Activated CD8-positive, alpha-beta memory T cell treated with anti-CD3 and anti-CD28 coated beads, Interleukin-2, amount 50 U/mL, for 48 hours (primary cell): ENCODE results near the gene SRRM2.
A peak's percentile ranks its signal among the peaks of the same experiment; 100 is the strongest.

Source experiments
- DNase-seq: peaks from one replicate; pipeline ENCODE4 v3.0.0-alpha.2; 2020

Gene SRRM2

GRCh38 chr16:2741168-2741567, 11.3 kb upstream of the SRRM2 start:
- no peak for DNase-seq

- no peak for DNase-seq
These were observed 10.0 kb upstream of the SRRM2 start for GRCh38 chr16:2742323-2743006.

GRCh38 chr16:2743007-2743810, 9.2 kb upstream of the SRRM2 start:
- DNase-seq: no peak

- no peak for DNase-seq
These were observed 7.7 kb upstream of the SRRM2 start for GRCh38 chr16:2744711-2745110.

GRCh38 chr16:2745116-2745890, 7.1 kb upstream of the SRRM2 start:
- no peak for DNase-seq

GRCh38 chr16:2745961-2746360, 6.5 kb upstream of the SRRM2 start:
- DNase-seq: no peak

GRCh38 chr16:2748757-2749455, 3.5 kb upstream of the SRRM2 start:
- no peak for DNase-seq

- DNase-seq: no peak
These were observed 3.0 kb upstream of the SRRM2 start for GRCh38 chr16:2749476-2749875.

GRCh38 chr16:2749936-2750335, 2.5 kb upstream of the SRRM2 start:
- DNase-seq: no peak

GRCh38 chr16:2751577-2752034, 832 bp upstream of the SRRM2 start:
- peak; percentile 67 for DNase-seq

GRCh38 chr16:2752850-2753732, 653 bp downstream of the SRRM2 start:
- DNase-seq: no peak

GRCh38 chr16:2753733-2754020, 1.2 kb downstream of the SRRM2 start:
- no peak for DNase-seq

- DNase-seq: no peak
These were observed 2.7 kb downstream of the SRRM2 start for GRCh38 chr16:2755158-2755557.

GRCh38 chr16:2756288-2757015, 4.0 kb downstream of the SRRM2 start:
- no peak for DNase-seq

GRCh38 chr16:2757344-2757743, 4.9 kb downstream of the SRRM2 start:
- DNase-seq: no peak

- no peak for DNase-seq
These were observed 9.0 kb downstream of the SRRM2 start for GRCh38 chr16:2761472-2761871.

- no peak for DNase-seq
These were observed 9.6 kb downstream of the SRRM2 start for GRCh38 chr16:2761886-2762583.

GRCh38 chr16:2762711-2763110, 10.3 kb downstream of the SRRM2 start:
- no peak for DNase-seq

GRCh38 chr16:2763173-2763572, 10.7 kb downstream of the SRRM2 start:
- no peak for DNase-seq

GRCh38 chr16:2764718-2765117, 12.3 kb downstream of the SRRM2 start:
- no peak for DNase-seq
